ENCODE results near the gene AKT3. TPM values are rescaled to one million over a fixed set of nuclear protein-coding genes. Genes with fewer than 3 reads are reported as not detected.

Gene AKT3
- total RNA-seq, 2 donors from 2014 or later, result 13.6 to 31.2 TPM

DNA sequence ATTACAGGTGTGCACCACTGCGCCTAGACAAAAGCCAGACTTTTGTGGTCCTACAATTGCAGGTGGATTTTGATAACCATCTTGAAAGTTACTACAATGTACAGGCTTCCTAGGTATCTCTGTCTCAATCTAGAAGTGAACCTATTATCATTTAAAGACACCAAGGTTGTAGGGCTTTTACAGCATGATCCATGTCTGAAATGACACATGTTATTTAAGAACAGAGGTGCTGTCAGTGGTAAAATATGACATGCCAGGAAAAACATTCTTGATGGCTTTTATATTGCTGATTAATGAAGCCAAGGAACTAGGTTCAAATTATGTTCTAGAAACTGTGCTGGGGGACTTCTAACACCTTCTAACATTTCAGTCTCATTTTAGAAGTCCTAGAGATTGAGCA, 341.1 kb downstream of the AKT3 start:
- no peak for DNase-seq (ENCODE audit: low spot score)
- Histone ChIP-seq H3K4me1 (no peaks in the 10 kb centered on the region), H3K4me3 (no peak overlapping the region), H3K9me3 (no peaks in the 10 kb centered on the region), H3K27me3 (no peaks in the 10 kb centered on the region), H3K36me3 (peaks cover 26% of the 10 kb centered on the region), H3K27ac (no peak overlapping the region)
- TF ChIP-seq CTCF (IDR thresholded peaks at IDR 0.05), result no peak

- no peaks in the 10 kb centered on the region for H3K4me1 ChIP-seq
- H3K4me3 ChIP-seq, result no peak overlapping the region
- no peak for DNase-seq (ENCODE audit: low spot score)
- no peak for TF ChIP-seq CTCF (IDR thresholded peaks at IDR 0.05)
- H3K27me3 ChIP-seq, result no peaks in the 10 kb centered on the region
- no peak overlapping the region for H3K27ac ChIP-seq
- peaks cover 26% of the 10 kb centered on the region for H3K36me3 ChIP-seq
- H3K9me3 ChIP-seq, result no peaks in the 10 kb centered on the region
These were observed 341.7 kb downstream of the AKT3 start for GRCh38 chr1:243508303-243508713.

- no peak for TF ChIP-seq CTCF (IDR thresholded peaks at IDR 0.05)
- peaks cover 26% of the 10 kb centered on the region for H3K36me3 ChIP-seq
These were observed 342.3 kb downstream of the AKT3 start for GRCh38 chr1:243507672-243508302.

DNA sequence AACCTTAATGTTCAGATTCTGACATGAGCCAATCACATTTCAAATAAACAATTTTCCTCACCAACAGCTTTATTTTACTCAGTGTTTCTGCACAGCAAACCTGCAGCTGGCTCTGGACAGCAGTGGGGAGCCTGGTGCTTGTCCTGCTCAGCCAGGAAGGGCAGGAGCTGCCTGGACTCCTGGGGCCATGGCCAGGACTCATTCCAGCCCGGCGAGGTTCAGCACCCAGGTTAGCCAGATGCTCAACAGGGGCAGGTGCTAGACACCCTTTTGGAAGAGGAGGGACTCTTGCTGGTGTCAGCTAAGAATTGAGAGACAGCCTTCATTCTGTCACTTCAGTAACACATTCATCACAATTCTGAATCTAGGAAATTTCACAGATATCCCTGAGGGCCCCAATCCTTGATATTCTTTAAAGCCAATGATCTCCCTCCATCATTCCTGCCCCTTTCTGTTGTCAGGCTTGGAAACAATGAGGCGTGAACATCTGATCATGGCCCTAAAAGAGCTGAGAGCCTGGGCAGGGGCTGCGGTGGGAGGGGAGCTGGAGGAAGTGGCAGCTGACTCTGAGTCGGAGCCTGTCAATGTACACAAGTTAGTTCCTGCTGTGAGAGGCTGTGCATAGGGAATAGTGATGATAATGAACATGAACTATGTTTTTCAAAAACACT, 342.9 kb downstream of the AKT3 start:
- no peak for TF ChIP-seq CTCF (IDR thresholded peaks at IDR 0.05)
- Histone ChIP-seq H3K27me3 (no peaks in the 10 kb centered on the region), H3K4me1 (no peaks in the 10 kb centered on the region), H3K36me3 (peaks cover 26% of the 10 kb centered on the region), H3K9me3 (no peaks in the 10 kb centered on the region), H3K4me3 (no peak overlapping the region), H3K27ac (no peak overlapping the region)
- no peak for DNase-seq (ENCODE audit: low spot score)

More at GRCh38 chr1:243507672-243508302, 342.3 kb downstream of the AKT3 start:
- Histone ChIP-seq H3K27me3 (no peaks in the 10 kb centered on the region), H3K4me3 (no peak overlapping the region), H3K4me1 (no peaks in the 10 kb centered on the region), H3K9me3 (no peaks in the 10 kb centered on the region), H3K27ac (no peak overlapping the region)
- no peak for DNase-seq (ENCODE audit: low spot score)

DNA sequence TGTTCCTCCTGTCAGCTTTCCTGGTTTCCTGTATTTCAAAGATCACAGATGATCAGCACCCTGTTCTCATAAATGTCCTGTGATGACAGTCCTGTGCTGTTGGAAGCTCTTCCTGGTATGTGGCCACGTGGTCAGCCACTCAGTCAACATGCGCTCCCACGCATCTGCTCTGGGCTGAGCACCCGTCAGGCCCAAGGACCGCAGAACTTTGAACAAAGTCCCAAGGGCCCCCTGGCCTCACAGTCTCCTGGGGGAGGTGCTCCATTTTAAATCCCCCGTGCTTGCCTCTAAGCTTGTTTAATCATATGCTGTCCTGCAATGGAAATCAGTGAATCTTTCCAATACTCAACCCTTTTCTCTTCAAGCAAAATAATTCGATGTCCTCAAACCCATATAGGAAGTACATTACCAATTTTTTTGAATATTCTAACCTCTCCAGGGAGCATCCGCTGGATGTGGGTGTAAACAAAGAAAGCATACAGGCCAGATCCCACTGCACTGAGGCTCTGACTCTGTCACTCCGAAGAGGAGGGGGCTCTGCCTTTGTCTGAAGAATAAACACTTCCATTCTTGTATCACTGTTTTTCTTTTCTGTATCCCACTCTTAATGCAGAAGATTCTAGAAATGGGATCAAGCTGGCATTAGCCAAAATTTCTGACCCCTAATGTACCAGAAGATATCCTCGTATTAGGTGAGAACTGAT, 343.9 kb downstream of the AKT3 start:
- no peaks in the 10 kb centered on the region for H3K9me3 ChIP-seq
- H3K27ac ChIP-seq, result no peak overlapping the region
- H3K4me1 ChIP-seq, result no peaks in the 10 kb centered on the region
- H3K36me3 ChIP-seq, result peaks cover 18% of the 10 kb centered on the region
- DNase-seq (ENCODE audit: low spot score), result no peak
- no peak overlapping the region for H3K4me3 ChIP-seq
- no peak for TF ChIP-seq CTCF (IDR thresholded peaks at IDR 0.05)
- H3K27me3 ChIP-seq, result no peaks in the 10 kb centered on the region

Data from right atrium auricular region (tissue), 2 donors.